ENCODE data around the gene XXYLT1.

Gene XXYLT1

DNA sequence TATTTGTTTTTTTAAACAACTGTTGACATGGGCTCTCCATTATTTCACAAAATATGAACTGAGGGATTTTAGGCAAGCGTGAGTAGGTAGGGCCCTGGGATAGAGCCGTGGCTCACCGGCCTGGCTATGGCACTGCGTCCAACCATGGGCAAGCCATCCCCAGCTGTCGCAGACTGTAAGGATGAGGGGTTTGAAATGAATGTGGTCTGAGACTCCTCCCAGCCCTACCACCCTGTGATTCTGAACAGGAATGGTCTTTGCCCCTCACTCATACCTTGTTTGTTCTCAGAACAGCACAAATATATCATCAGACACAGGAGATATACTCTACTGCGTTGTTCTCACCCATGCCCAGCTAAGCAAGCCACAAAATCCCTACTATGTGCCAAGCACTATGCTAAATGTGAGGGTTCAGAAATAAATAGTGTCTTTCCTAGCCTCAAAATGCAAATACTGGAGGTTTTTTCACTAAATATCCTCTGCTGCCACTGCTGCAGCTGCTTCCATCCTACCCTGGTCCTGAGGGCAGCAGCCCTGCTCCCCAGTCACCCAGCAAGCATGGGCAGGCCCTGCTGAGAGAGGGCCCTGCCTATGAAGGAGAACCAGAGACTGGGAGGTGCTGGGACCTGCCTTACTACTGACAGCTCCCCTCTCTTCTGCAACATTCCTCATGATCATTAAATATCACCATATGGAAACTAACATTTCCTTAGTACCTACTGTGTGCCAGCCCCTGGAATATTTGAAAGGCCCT, 102.8 kb downstream of the XXYLT1 start:
- DNase-seq (ENCODE audit: low spot score), result no peak

DNA sequence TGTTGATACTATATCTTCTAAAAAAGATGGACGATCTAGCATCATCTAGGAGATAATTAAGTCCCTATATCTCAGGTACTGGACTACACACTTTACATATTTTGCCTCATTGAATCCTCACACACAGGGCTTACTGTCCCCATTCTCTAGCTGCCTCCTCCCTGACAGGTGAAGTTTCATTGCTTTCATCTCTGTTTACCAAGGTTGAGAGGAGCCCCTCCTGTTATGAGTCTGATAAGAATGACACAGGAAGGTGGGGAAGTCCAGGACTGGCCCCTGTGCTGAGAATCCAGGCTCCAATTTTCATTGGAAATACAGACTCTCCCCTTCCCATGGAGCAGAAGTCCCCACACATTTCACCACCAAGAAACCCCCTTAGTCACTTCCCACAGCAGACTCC, 105.2 kb downstream of the XXYLT1 start:
- DNase-seq (ENCODE audit: low spot score), result peak; percentile 25

GRCh38 chr3:195165265-195165609, 105.7 kb downstream of the XXYLT1 start:
- DNase-seq (ENCODE audit: low spot score), result no peak

DNA sequence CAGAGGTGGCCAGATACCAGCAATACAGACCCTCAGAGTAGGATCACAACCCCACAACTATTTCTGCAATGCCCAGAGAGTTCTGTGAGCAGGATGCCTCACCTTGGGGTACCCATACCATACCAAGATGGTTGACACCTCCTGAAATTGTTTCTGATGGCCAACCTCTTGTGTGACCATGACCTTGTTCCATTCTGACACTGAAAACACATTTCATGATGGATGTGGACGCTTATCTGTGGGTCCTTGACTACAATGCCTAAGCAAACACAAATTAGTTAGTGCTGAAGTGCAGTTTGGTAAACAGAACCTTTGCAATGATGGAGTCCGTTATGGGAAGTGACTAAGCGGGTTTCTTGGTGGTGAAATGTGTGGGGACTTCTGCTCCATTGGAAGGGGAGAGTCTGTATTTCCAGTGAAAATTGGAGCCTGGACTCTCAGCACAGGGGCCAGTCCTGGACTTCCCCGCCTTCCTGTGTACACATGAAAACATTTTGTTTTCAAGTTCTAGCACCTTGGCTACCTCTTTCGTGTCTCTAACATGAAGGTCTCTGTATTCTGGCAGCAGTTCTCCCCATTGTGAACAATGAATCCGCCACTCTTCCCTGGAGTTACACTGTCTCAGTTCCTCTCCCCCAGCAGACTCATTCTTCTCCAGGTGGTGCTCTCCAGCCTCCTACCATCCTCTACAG, 106.2 kb downstream of the XXYLT1 start:
- peak; percentile 55 for DNase-seq (ENCODE audit: low spot score)

GRCh38 chr3:195163719-195164572, 107.0 kb downstream of the XXYLT1 start:
- DNase-seq (ENCODE audit: low spot score), result no peak

- DNase-seq (ENCODE audit: low spot score), result no peak
Measured at GRCh38 chr3:195162816-195163215, 108.1 kb downstream of the XXYLT1 start.

- DNase-seq (ENCODE audit: low spot score), result no peak
Measured at GRCh38 chr3:195162033-195162669, 108.8 kb downstream of the XXYLT1 start.

GRCh38 chr3:195160908-195161434, 110.0 kb downstream of the XXYLT1 start:
- no peak for DNase-seq (ENCODE audit: low spot score)

DNA sequence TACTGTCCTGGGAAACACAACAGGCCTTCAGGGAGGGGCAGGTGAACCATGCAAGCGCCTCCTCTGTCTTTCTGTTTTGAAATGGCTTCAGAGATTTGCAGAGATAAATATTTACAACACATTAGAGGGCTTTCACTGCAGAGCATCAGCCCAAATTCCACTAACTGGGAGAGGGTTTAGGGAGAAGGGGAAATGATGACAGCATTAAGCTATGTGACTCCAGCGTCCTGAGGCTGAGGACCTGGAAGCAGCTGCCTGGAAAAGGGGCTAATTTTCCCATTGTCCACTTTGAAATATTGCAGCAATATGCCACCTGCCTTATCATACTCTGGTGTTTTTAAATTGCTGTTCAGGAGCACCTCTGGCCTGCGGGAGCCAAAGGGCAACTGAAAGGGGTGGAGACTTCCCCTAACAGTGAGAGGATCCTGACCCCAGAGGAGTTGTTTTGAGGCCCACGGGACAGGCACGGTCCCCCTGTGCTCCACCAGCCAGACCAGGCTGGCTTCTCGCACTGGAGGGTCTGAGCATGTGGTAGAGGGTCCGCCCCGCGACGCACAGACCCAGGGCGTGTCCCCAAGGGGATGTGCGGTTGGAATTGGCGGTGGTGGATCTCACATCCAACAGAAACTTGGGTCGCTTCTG, 110.6 kb downstream of the XXYLT1 start:
- DNase-seq (ENCODE audit: low spot score), result peak; percentile 59

GRCh38 chr3:195159814-195160165, 111.2 kb downstream of the XXYLT1 start:
- DNase-seq (ENCODE audit: low spot score), result no peak

- peak; percentile 81 for DNase-seq (ENCODE audit: low spot score)
Measured at GRCh38 chr3:195159117-195159813, 111.7 kb downstream of the XXYLT1 start.

GRCh38 chr3:195156286-195156890, 114.6 kb downstream of the XXYLT1 start:
- DNase-seq (ENCODE audit: low spot score), result no peak

- no peak for DNase-seq (ENCODE audit: low spot score)
Measured at GRCh38 chr3:195155570-195156241, 115.3 kb downstream of the XXYLT1 start.

- peak; percentile 41 for DNase-seq (ENCODE audit: low spot score)
Measured at GRCh38 chr3:195154793-195155535, 116.0 kb downstream of the XXYLT1 start.

DNA sequence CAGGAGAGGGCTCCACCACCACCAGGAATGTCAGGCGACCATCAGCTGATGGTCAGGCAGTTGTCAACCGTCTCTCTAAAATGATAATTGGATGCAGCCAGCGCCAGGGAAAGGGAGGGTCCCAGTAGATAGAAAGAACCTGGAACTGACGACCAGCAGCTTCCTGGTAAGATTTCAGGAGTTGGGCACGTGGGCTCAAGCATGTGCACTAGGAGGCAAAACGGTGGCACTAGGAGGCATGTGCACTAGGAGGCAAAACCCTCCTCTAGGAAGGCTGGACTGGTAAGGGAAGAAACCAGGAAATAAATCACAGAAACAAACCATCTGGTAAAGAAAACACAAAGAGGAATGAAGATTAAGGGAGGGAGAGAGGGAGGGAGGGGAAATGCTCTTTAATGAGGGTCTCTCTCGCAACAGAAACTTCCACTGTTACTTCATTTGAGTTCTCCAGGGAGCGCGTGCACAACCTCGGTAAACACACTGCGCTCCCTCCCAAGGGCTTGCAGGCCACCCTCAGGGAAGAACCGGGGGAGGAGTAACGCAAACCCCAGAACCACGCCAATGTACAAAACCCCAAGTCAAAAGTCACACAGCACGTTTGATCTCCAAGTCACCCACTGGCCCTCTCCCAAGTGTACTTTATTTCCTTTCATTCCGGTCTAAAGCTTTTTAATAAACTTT, 116.7 kb downstream of the XXYLT1 start:
- DNase-seq (ENCODE audit: low spot score), result no peak

DNA sequence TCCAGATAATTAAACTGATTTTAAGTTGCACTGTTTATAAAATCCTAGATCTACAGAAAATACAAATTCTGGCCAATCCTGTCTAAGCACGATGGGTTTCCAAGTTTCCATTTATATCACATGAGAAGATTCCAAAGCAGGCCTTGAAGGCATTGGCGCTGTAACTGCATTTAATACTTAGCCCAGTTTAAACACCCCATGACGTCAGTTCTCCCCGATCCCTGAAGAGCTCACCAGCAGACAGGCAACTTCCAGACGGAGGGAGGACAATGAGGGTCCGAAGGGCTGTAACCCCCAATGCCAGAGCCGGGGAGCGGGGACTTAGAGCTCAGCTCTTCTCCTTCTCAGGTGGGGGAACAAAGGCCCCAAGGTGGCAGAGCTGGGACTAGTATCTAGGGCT, 117.3 kb downstream of the XXYLT1 start:
- no peak for DNase-seq (ENCODE audit: low spot score)

GRCh38 chr3:195153130-195153529, 117.8 kb downstream of the XXYLT1 start:
- no peak for DNase-seq (ENCODE audit: low spot score)

- DNase-seq (ENCODE audit: low spot score), result no peak
Measured at GRCh38 chr3:195151866-195152541, 119.0 kb downstream of the XXYLT1 start.

Data from HuH-7 (cell line).